ENCODE measurements around the gene FAM234A. TPM values are rescaled to one million over a fixed set of nuclear protein-coding genes. Genes with fewer than 3 reads are reported as not detected.

Gene FAM234A
- total and polyA plus RNA-seq, 8 donors, result 49.7 to 92.6 (median 58.1) TPM

DNA sequence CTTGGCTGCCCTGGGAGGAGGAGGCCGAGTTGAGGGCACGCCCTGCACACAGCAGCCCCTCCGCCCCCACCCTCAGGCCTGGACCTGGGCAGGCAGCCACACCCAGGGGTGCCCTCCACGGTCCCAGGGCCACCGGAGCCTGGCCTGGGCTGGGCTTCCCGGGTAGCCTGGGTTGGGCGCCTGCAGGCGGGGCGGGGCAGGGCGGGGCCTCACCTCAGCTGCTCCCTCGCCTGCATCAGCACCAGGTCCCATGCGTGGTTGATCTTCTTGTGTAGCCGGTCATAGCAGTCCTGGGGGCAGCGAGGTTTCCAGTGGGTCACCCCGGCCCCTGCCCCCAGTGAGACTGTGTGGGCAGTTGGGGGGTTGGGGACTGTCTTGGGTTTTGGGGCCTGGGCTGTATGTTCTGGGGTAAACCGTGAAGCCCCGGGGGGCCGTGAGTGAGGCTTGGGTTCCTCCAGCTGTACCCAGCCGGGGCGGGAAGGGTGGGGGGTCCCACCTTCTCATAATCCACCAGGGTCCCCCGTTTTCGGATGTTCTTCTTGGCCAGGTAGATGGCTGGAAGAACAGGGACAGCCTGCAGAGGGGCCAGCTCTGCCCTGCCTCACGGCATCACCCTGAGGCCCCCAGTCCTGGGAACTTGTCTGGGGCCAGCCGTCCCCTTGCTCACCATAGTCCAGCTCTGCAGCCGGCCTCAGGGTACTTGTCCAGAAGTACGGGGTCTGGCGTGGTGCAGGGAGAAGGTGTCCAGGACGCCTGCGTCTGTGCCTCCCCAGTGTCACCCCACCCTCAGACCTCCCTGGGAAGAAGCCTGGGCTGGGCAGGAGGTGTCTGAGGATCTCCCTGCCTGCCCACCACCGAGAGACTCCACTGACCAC, 39.2 kb downstream of the FAM234A start:
- Histone ChIP-seq H3K4me3 (no peak overlapping the region), H3K9me3 (no peaks in the 10 kb centered on the region), H3K4me1 (peaks cover 7 to 10% of the 10 kb centered on the region in 2 donors), H3K27ac (no peak overlapping the region), H3K27me3 (peaks cover 12 to 83% of the 10 kb centered on the region in 2 donors), H3K36me3 (no peaks in the 10 kb centered on the region)
- TF ChIP-seq, protein P1, sequence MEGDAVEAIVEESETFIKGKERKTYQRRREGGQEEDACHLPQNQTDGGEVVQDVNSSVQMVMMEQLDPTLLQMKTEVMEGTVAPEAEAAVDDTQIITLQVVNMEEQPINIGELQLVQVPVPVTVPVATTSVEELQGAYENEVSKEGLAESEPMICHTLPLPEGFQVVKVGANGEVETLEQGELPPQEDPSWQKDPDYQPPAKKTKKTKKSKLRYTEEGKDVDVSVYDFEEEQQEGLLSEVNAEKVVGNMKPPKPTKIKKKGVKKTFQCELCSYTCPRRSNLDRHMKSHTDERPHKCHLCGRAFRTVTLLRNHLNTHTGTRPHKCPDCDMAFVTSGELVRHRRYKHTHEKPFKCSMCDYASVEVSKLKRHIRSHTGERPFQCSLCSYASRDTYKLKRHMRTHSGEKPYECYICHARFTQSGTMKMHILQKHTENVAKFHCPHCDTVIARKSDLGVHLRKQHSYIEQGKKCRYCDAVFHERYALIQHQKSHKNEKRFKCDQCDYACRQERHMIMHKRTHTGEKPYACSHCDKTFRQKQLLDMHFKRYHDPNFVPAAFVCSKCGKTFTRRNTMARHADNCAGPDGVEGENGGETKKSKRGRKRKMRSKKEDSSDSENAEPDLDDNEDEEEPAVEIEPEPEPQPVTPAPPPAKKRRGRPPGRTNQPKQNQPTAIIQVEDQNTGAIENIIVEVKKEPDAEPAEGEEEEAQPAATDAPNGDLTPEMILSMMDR (IDR thresholded peaks at IDR 0.05), result no peak
- intact Hi-C loops (cut with DNase I), result no loop called here
- DNase-seq (no peak), ATAC-seq (no peak)

DNA sequence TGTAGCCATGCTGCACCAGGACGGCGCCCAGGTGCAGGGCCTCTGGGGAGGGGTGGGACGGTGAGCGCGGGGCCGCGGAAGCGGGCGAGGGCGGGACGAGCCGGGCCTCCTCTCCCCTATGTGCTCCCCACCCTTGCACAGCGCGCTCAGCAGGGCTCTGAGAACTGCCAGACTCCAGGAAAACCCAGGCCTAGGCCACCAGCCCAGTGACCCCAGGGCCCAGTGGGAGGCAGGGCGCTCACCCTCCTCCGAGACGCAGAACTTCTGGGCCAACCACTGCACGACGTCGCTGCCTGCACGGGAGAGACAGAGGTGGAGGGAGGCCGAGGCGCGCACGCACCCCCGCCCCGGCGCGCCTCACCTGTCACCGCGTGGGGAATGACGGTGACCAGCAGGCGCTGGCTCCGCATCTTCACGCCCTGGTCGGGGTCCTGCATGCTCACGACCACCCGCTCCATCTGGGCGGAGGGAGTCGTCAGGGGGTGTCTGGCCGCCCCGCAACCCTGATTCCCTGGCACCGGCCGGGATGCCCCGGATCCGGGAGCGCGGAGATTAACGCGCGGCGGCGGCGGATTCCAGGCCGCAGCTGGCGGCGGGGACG, 40.5 kb downstream of the FAM234A start:
- Histone ChIP-seq H3K4me1 (peaks cover 7 to 12% of the 10 kb centered on the region in 2 donors), H3K27ac (no peak overlapping the region), H3K9me3 (no peaks in the 10 kb centered on the region), H3K4me3 (peak overlapping the region; percentile 22 to 29), H3K36me3 (no peaks in the 10 kb centered on the region), H3K27me3 (peaks cover 15 to 97% of the 10 kb centered on the region in 2 donors)
- TF ChIP-seq, protein P1 (IDR thresholded peaks at IDR 0.05), result no peak
- DNase-seq (no peak), ATAC-seq (peak; percentile 18)
- intact Hi-C loops (cut with DNase I), result no loop called here

DNA sequence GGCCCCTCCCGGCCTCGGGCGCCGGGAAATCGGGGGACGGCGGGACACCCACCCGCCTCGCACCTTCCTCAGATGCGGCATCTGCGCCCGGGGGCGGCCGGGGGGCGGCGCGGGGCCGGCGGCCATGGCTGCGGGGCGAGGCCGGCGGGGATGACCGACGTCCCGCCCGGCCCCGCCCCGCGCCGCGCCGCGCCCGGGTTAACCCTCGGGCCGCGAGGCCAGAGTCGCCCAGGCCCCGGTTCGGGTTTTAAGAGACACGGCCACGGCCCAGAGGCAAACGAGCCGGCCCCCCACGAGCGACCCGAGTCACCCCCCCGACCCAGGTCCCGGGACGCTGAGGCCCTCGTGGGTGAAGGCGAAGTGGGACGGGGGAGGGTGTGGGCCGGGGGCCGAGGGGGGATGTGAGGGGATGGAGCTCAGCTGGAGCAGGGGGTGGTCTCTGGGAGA, 41.2 kb downstream of the FAM234A start, which contains the start of gene RGS11:
Gene RGS11, minus strand, starts transcription at position 159 of the 447 bp plus-strand sequence. Its CDS starts 33 bp downstream, at position 126.
- intact Hi-C loops (cut with DNase I), result no loop called here
- TF ChIP-seq, protein P1 (IDR thresholded peaks at IDR 0.05), result no peak
- Histone ChIP-seq H3K27me3 (peaks cover 19 to 97% of the 10 kb centered on the region in 2 donors), H3K4me1 (peaks cover 8 to 16% of the 10 kb centered on the region in 2 donors), H3K27ac (no peak within 1 kb of the TSS), H3K36me3 (no peaks in the 10 kb centered on the region), H3K4me3 (peak within 1 kb of the TSS; percentile 22 to 29), H3K9me3 (no peaks in the 10 kb centered on the region)
- ATAC-seq (no peak), DNase-seq (no peak)

DNA sequence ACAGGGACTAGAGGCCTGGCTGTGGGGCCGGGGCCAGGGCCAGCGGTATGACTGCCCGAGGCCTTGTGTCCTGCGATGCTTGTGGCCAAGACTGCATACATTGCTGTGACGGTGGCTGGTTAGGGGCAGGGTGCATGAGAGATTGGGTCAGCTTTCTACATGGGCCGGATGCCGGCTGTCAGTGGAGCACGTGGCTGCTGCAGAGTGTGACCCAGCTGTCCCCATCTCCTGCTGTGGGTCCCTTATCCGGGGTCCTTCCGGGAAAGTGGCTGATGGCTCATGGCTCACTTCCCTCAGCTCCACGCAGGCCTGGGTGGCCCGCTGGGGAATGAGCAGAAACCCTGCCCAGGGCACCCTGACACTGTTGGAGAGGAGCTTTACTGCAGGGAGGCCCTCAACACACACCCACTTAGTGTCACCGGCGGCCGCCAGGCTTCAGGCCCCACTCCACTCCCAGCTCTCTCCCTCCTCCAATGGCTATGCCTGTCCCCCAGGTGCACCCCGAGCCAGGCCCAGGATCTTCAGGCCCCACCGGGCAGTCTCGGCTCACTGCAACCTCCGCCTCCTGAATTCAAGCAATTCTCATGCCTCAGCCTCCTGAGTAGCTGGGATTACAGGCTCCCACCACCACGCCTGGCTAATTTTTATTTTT, 41.9 kb downstream of the FAM234A start:
- no peak for DNase-seq
- H3K27me3 ChIP-seq, result peaks cover 26 to 97% of the 10 kb centered on the region in 2 donors
- no peak for ATAC-seq
- TF ChIP-seq, protein P1 (IDR thresholded peaks at IDR 0.05), result no peak
- H3K27ac ChIP-seq, result no peak overlapping the region
- H3K4me1 ChIP-seq, result peaks cover 12 to 19% of the 10 kb centered on the region in 2 donors
- H3K4me3 ChIP-seq, result no peak overlapping the region
- H3K9me3 ChIP-seq, result no peaks in the 10 kb centered on the region
- no peaks in the 10 kb centered on the region for H3K36me3 ChIP-seq
- intact Hi-C loops (cut with DNase I), result no loop called here
